HG02678 (cell line): ENCODE data around the gene ZFAND6.
"Not testable (repeated sequence)": the region's sequence is repeated elsewhere in the genome, so short reads cannot be mapped to it uniquely, and the experiment has no call there.

Experiments used
- ATAC-seq: cut with Tn5 transposase; IDR thresholded peaks from one replicate; pipeline ENCODE4 v1.9.1; 2021; ENCODE audit warnings: mild to moderate bottlenecking, moderate library complexity; ENCODE audit not compliant: unreplicated experiment

Gene ZFAND6

GRCh38 chr15:80058851-80059785, at the start of gene ZFAND6:
Gene ZFAND6, plus strand, starts transcription at chr15:80059676. Its CDS starts 60,669 bp downstream, at chr15:80120345.
- peak; percentile 76 for ATAC-seq

GRCh38 chr15:80010131-80010673, 49.3 kb upstream of the ZFAND6 start:
- no peak for ATAC-seq

GRCh38 chr15:80011041-80011523, 48.4 kb upstream of the ZFAND6 start:
- not testable (repeated sequence) for ATAC-seq

GRCh38 chr15:80011596-80011995, 47.9 kb upstream of the ZFAND6 start:
- ATAC-seq: no peak

- ATAC-seq: no peak
These were observed 47.3 kb upstream of the ZFAND6 start for GRCh38 chr15:80012060-80012726.

- not testable (repeated sequence) for ATAC-seq
These were observed 45.3 kb upstream of the ZFAND6 start for GRCh38 chr15:80014186-80014585.

GRCh38 chr15:80015156-80015555, 44.3 kb upstream of the ZFAND6 start:
- no peak for ATAC-seq

- ATAC-seq: not testable (repeated sequence)
These were observed 43.0 kb upstream of the ZFAND6 start for GRCh38 chr15:80016506-80016905.

- ATAC-seq: not testable (repeated sequence)
These were observed 42.3 kb upstream of the ZFAND6 start for GRCh38 chr15:80017139-80017538.

GRCh38 chr15:80019168-80019745, 40.2 kb upstream of the ZFAND6 start:
- ATAC-seq: no peak

GRCh38 chr15:80020149-80020548, 39.3 kb upstream of the ZFAND6 start:
- not testable (repeated sequence) for ATAC-seq

- ATAC-seq: no peak
These were observed 38.7 kb upstream of the ZFAND6 start for GRCh38 chr15:80020731-80021130.

GRCh38 chr15:80026310-80026709, 33.2 kb upstream of the ZFAND6 start:
- ATAC-seq: no peak

GRCh38 chr15:80026754-80027153, 32.7 kb upstream of the ZFAND6 start:
- no peak for ATAC-seq

GRCh38 chr15:80028937-80029336, 30.5 kb upstream of the ZFAND6 start:
- ATAC-seq: no peak

GRCh38 chr15:80031841-80032240, 27.6 kb upstream of the ZFAND6 start:
- ATAC-seq: no peak

- ATAC-seq: no peak
These were observed 24.8 kb upstream of the ZFAND6 start for GRCh38 chr15:80034629-80035028.

GRCh38 chr15:80036071-80036470, 23.4 kb upstream of the ZFAND6 start:
- no peak for ATAC-seq

GRCh38 chr15:80041494-80042253, 17.8 kb upstream of the ZFAND6 start:
- no peak for ATAC-seq

- ATAC-seq: no peak
These were observed 16.9 kb upstream of the ZFAND6 start for GRCh38 chr15:80042568-80042967.
